SJCRH30 (cell line): ENCODE data around the gene KCNQ1OT1. TPM values are rescaled to one million over a fixed set of nuclear protein-coding genes. Genes with fewer than 3 reads are reported as not detected.

Experiments used
- DNase-seq, 2 experiments: peaks; one replicate each; pipeline ENCODE4 v3.0.0-alpha.2; 2015 to 2020
- H3K27ac ChIP-seq: fragments of 250-450 bp; sonication (Bioruptor Pico); 2 replicates; pipeline ENCODE4 v1.5.1; 2020; ENCODE audit warnings: mild to moderate bottlenecking, moderate library complexity
- H3K27me3 ChIP-seq: fragments of 250-450 bp; sonication (Bioruptor Pico); 2 replicates; pipeline ENCODE4 v1.5.1; 2020; ENCODE audit warnings: mild to moderate bottlenecking, moderate library complexity
- H3K36me3 ChIP-seq: fragments of 250-450 bp; sonication (Bioruptor Pico); 2 replicates; pipeline ENCODE4 v1.5.1; 2020; ENCODE audit warnings: mild to moderate bottlenecking, moderate library complexity
- H3K4me1 ChIP-seq: fragments of 250-450 bp; sonication (Bioruptor Pico); 2 replicates; pipeline ENCODE4 v1.5.1; 2020; ENCODE audit warnings: mild to moderate bottlenecking, moderate library complexity
- H3K4me3 ChIP-seq: fragments of 250-450 bp; sonication (Bioruptor Pico); 2 replicates; pipeline ENCODE4 v1.5.1; 2020; ENCODE audit warnings: mild to moderate bottlenecking, moderate library complexity
- H3K9me3 ChIP-seq: fragments of 250-450 bp; sonication (Bioruptor Pico); replicated peaks from 2 replicates; pipeline ENCODE4 v1.5.1; 2020; ENCODE audit warnings: mild to moderate bottlenecking, moderate library complexity
- total RNA-seq: library from RNA; depleted of rRNA; stranded (reverse); fragments of >200 nt; shearing (Covaris generic); gene quantifications from 2 replicates; pipeline ENCODE4 v1.2.3, GENCODE V29; 2014

Gene KCNQ1OT1
- total RNA-seq, 1 experiment from 2014 or later: 12.3 TPM

- Histone ChIP-seq H3K27me3 (peaks cover 5% of the 10 kb centered on the region; the same call in 1 of the 2 replicates), H3K9me3 (no peaks in the 10 kb centered on the region)
Observed at GRCh38 chr11:2717561-2718325, 17.9 kb upstream of the KCNQ1OT1 start.

GRCh38 chr11:2716376-2717095, 16.7 kb upstream of the KCNQ1OT1 start:
- Histone ChIP-seq H3K36me3 (no peaks in the 10 kb centered on the region), H3K27ac (no peak overlapping the region), H3K9me3 (no peaks in the 10 kb centered on the region), H3K4me1 (peaks cover 2% of the 10 kb centered on the region; the same call in 1 of the 2 replicates), H3K27me3 (peaks cover under 1% of the 10 kb centered on the region; the same call in 1 of the 2 replicates), H3K4me3 (no peak overlapping the region)
- DNase-seq: no peak

More at GRCh38 chr11:2717561-2718325, 17.9 kb upstream of the KCNQ1OT1 start:
- Histone ChIP-seq H3K4me3 (no peak overlapping the region), H3K4me1 (peaks cover 2% of the 10 kb centered on the region; the same call in 1 of the 2 replicates), H3K36me3 (no peaks in the 10 kb centered on the region), H3K27ac (no peak overlapping the region)
- DNase-seq: peak in 1 of 2 experiments; percentile 44

GRCh38 chr11:2715716-2716350, 16.0 kb upstream of the KCNQ1OT1 start:
- H3K27ac ChIP-seq: no peak overlapping the region
- no peak overlapping the region for H3K4me3 ChIP-seq
- no peaks in the 10 kb centered on the region for H3K36me3 ChIP-seq
- no peak for DNase-seq
- H3K27me3 ChIP-seq: no peaks in the 10 kb centered on the region
- H3K4me1 ChIP-seq: peaks cover 2% of the 10 kb centered on the region; the same call in 1 of the 2 replicates
- peaks cover 3% of the 10 kb centered on the region; the same call in 1 of the 2 replicates for H3K9me3 ChIP-seq

- no peak for DNase-seq
- peaks cover 2% of the 10 kb centered on the region; the same call in 1 of the 2 replicates for H3K4me1 ChIP-seq
- H3K27me3 ChIP-seq: no peaks in the 10 kb centered on the region
Observed at GRCh38 chr11:2714871-2715270, 15.1 kb upstream of the KCNQ1OT1 start.

GRCh38 chr11:2714463-2714800, 14.6 kb upstream of the KCNQ1OT1 start:
- no peaks in the 10 kb centered on the region for H3K27me3 ChIP-seq
- H3K36me3 ChIP-seq: no peaks in the 10 kb centered on the region
- H3K4me1 ChIP-seq: peaks cover 2% of the 10 kb centered on the region; the same call in 1 of the 2 replicates
- H3K9me3 ChIP-seq: peaks cover 5% of the 10 kb centered on the region; the same call in 1 of the 2 replicates
- H3K4me3 ChIP-seq: no peak overlapping the region
- DNase-seq: no peak
- H3K27ac ChIP-seq: no peak overlapping the region

More at GRCh38 chr11:2714871-2715270, 15.1 kb upstream of the KCNQ1OT1 start:
- Histone ChIP-seq H3K9me3 (peaks cover 5% of the 10 kb centered on the region; the same call in 1 of the 2 replicates), H3K27ac (no peak overlapping the region), H3K36me3 (no peaks in the 10 kb centered on the region), H3K4me3 (no peak overlapping the region)

- peaks cover 5% of the 10 kb centered on the region; the same call in 1 of the 2 replicates for H3K9me3 ChIP-seq
- peaks cover 2% of the 10 kb centered on the region; the same call in 1 of the 2 replicates for H3K4me1 ChIP-seq
- no peak overlapping the region for H3K4me3 ChIP-seq
- H3K27ac ChIP-seq: no peak overlapping the region
- no peaks in the 10 kb centered on the region for H3K36me3 ChIP-seq
- H3K27me3 ChIP-seq: no peaks in the 10 kb centered on the region
- no peak for DNase-seq
Observed at GRCh38 chr11:2713661-2714462, 14.1 kb upstream of the KCNQ1OT1 start.

- no peak for DNase-seq
- Histone ChIP-seq H3K27ac (no peak overlapping the region), H3K9me3 (peaks cover 5% of the 10 kb centered on the region; the same call in 1 of the 2 replicates), H3K4me3 (no peak overlapping the region), H3K4me1 (peaks cover 2% of the 10 kb centered on the region; the same call in 1 of the 2 replicates), H3K27me3 (no peaks in the 10 kb centered on the region), H3K36me3 (no peaks in the 10 kb centered on the region)
Observed at GRCh38 chr11:2713094-2713493, 13.3 kb upstream of the KCNQ1OT1 start.

- DNase-seq: no peak
- H3K4me1 ChIP-seq: no peaks in the 10 kb centered on the region
- H3K36me3 ChIP-seq: no peaks in the 10 kb centered on the region
- no peaks in the 10 kb centered on the region for H3K27me3 ChIP-seq
- no peak overlapping the region for H3K4me3 ChIP-seq
- H3K27ac ChIP-seq: no peak overlapping the region
- peaks cover 5% of the 10 kb centered on the region; the same call in 1 of the 2 replicates for H3K9me3 ChIP-seq
Observed at GRCh38 chr11:2711161-2711560, 11.4 kb upstream of the KCNQ1OT1 start.

GRCh38 chr11:2709429-2709828, 9.6 kb upstream of the KCNQ1OT1 start:
- H3K4me1 ChIP-seq: peaks cover 16% of the 10 kb centered on the region

GRCh38 chr11:2708757-2709281, 9.0 kb upstream of the KCNQ1OT1 start:
- Histone ChIP-seq H3K27ac (no peak overlapping the region), H3K4me3 (no peak overlapping the region), H3K36me3 (no peaks in the 10 kb centered on the region), H3K4me1 (peaks cover 22% of the 10 kb centered on the region), H3K9me3 (peaks cover 5% of the 10 kb centered on the region; the same call in 1 of the 2 replicates), H3K27me3 (no peaks in the 10 kb centered on the region)
- DNase-seq: no peak

More at GRCh38 chr11:2709429-2709828, 9.6 kb upstream of the KCNQ1OT1 start:
- Histone ChIP-seq H3K9me3 (peaks cover 5% of the 10 kb centered on the region; the same call in 1 of the 2 replicates), H3K36me3 (no peaks in the 10 kb centered on the region), H3K27me3 (no peaks in the 10 kb centered on the region), H3K27ac (no peak overlapping the region), H3K4me3 (no peak overlapping the region)
- DNase-seq: no peak

GRCh38 chr11:2708151-2708581, 8.4 kb upstream of the KCNQ1OT1 start:
- peaks cover 5% of the 10 kb centered on the region; the same call in 1 of the 2 replicates for H3K9me3 ChIP-seq
- H3K4me1 ChIP-seq: peaks cover 28% of the 10 kb centered on the region
- no peak overlapping the region for H3K4me3 ChIP-seq
- DNase-seq: no peak
- no peaks in the 10 kb centered on the region for H3K27me3 ChIP-seq
- no peak overlapping the region for H3K27ac ChIP-seq
- no peaks in the 10 kb centered on the region for H3K36me3 ChIP-seq

- Histone ChIP-seq H3K36me3 (no peaks in the 10 kb centered on the region), H3K4me1 (peaks cover 32% of the 10 kb centered on the region), H3K27me3 (no peaks in the 10 kb centered on the region), H3K4me3 (no peak overlapping the region), H3K9me3 (peaks cover 5% of the 10 kb centered on the region; the same call in 1 of the 2 replicates), H3K27ac (no peak overlapping the region)
- DNase-seq: no peak
Observed at GRCh38 chr11:2707736-2708135, 7.9 kb upstream of the KCNQ1OT1 start.

- DNase-seq: no peak
- no peak overlapping the region for H3K27ac ChIP-seq
- no peaks in the 10 kb centered on the region for H3K36me3 ChIP-seq
- H3K27me3 ChIP-seq: no peaks in the 10 kb centered on the region
- H3K4me1 ChIP-seq: peaks cover 47% of the 10 kb centered on the region
- H3K9me3 ChIP-seq: peaks cover 5% of the 10 kb centered on the region; the same call in 1 of the 2 replicates
- H3K4me3 ChIP-seq: no peak overlapping the region
Observed at GRCh38 chr11:2706321-2706720, 6.5 kb upstream of the KCNQ1OT1 start.
